Esophagus squamous epithelium (tissue), 4 donors: Measurements from ENCODE around the gene NGFR.

Experiments used
- POLR2A ChIP-seq, 4 donors: fragments of 450-650 bp; IDR thresholded peaks; one replicate each; pipeline ENCODE4 v1.6.1; 2017; ENCODE audit warnings: antibody characterized with exemption in 4 of 4, mild to moderate bottlenecking in 4 of 4, moderate library complexity in 3 of 4
- TF ChIP-seq, protein P1 (sequence below), 6 experiments: fragments of 450-650 bp in 4 of 6; fragments of 200-600 bp in 2 of 6; sonication (generic) in 2 of 6; IDR thresholded peaks; one replicate each; pipeline ENCODE4 v1.5.1; 2016 to 2019; ENCODE audit warnings: antibody characterized with exemption in 6 of 6, mild to moderate bottlenecking in 4 of 6, moderate library complexity in 4 of 6

DNA sequence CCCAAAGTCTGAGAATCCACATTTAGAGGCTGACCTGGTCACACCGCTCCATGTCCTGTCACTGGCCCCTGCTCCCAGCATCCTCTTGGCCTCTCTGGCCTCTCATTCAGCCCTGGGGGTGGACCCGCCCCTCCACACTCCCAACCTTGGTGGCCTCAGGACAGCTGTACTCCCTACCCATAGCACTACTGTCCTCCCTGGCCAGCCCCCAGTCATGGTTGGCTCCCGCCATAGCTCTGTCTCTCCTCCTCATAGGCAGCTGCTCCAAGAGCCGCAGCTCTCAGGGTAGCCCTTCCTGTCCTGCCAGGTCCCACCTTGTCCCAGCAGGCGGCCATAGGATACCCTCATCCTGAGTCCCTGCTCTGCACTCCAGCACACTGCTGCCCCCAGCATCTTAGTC is 42.4 kb upstream of the NGFR start:
- no peak for TF ChIP-seq POLR2A (IDR thresholded peaks at IDR 0.05)
- TF ChIP-seq, protein P1, sequence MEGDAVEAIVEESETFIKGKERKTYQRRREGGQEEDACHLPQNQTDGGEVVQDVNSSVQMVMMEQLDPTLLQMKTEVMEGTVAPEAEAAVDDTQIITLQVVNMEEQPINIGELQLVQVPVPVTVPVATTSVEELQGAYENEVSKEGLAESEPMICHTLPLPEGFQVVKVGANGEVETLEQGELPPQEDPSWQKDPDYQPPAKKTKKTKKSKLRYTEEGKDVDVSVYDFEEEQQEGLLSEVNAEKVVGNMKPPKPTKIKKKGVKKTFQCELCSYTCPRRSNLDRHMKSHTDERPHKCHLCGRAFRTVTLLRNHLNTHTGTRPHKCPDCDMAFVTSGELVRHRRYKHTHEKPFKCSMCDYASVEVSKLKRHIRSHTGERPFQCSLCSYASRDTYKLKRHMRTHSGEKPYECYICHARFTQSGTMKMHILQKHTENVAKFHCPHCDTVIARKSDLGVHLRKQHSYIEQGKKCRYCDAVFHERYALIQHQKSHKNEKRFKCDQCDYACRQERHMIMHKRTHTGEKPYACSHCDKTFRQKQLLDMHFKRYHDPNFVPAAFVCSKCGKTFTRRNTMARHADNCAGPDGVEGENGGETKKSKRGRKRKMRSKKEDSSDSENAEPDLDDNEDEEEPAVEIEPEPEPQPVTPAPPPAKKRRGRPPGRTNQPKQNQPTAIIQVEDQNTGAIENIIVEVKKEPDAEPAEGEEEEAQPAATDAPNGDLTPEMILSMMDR (IDR thresholded peaks at IDR 0.05) = no peak
